Mammary microvascular endothelial cell (primary cell): ENCODE results near the gene ASPM. TPM values are rescaled to one million over a fixed set of nuclear protein-coding genes. Genes with fewer than 3 reads are reported as not detected.

Source experiments
- total RNA-seq: library from RNA; depleted of rRNA; stranded (reverse); fragments of >200 nt; gene quantifications from 2 replicates; pipeline ENCODE4 v1.2.3, GENCODE V29; 2015

The ASPM gene
- 40.0 and 40.8 TPM in 2 replicates for total RNA-seq

GRCh38 chr1:197146101-197147095 is at the start of gene ASPM:
ASPM (minus strand) TSS chr1:197146669; CDS start chr1:197146437, 232 bp downstream.

GRCh38 chr1:197066719-197067456 is 79.6 kb downstream of the ASPM start, which contains the start of gene F13B:
F13B (minus strand) TSS chr1:197067260; CDS start chr1:197067223, 37 bp downstream.

Other genes starting within 250 kb of the ASPM start
- not detected in 2 replicates for gene CFHR2, start 202.9 kb downstream of the ASPM start, total RNA-seq
- not detected in 2 replicates for gene CFHR5, start 169.1 kb downstream of the ASPM start, total RNA-seq
- not detected in 2 replicates for gene F13B, start 79.4 kb downstream of the ASPM start, total RNA-seq
- gene ZBTB41, start 54.6 kb upstream of the ASPM start, total RNA-seq, result 3.1 and 3.7 TPM in 2 replicates
- gene CRB1, start 121.6 kb upstream of the ASPM start, total RNA-seq, result not detected in 2 replicates